Fibroblast of skin of scalp (primary cell): Measurements from ENCODE around the gene SMIM35.
"Not testable (repeated sequence)": the region's sequence is repeated elsewhere in the genome, so short reads cannot be mapped to it uniquely, and the experiment has no call there.

Experiments
- DNase-seq: peaks from one replicate; pipeline ENCODE4 v3.0.0-alpha.2; 2013

Gene SMIM35

GRCh38 chr11:117979481-117980211 lies 107.1 kb downstream of the SMIM35 start:
- no peak for DNase-seq

GRCh38 chr11:117978991-117979390 lies 107.8 kb downstream of the SMIM35 start:
- no peak for DNase-seq

- not testable (repeated sequence) for DNase-seq
Measured at GRCh38 chr11:117978291-117978910, 108.4 kb downstream of the SMIM35 start.

GRCh38 chr11:117977612-117978264 lies 109.0 kb downstream of the SMIM35 start:
- not testable (repeated sequence) for DNase-seq

- DNase-seq: no peak
Measured at GRCh38 chr11:117977029-117977428, 109.7 kb downstream of the SMIM35 start.

- DNase-seq: no peak
Measured at GRCh38 chr11:117976445-117976844, 110.3 kb downstream of the SMIM35 start.

- no peak for DNase-seq
Measured at GRCh38 chr11:117973503-117973860, 113.3 kb downstream of the SMIM35 start.

- peak; percentile 8 for DNase-seq
Measured at GRCh38 chr11:117972629-117973502, 113.9 kb downstream of the SMIM35 start.

- DNase-seq: no peak
Measured at GRCh38 chr11:117972044-117972443, 114.7 kb downstream of the SMIM35 start.

GRCh38 chr11:117970400-117971024 lies 116.3 kb downstream of the SMIM35 start:
- peak; percentile 11 for DNase-seq

- DNase-seq: no peak
Measured at GRCh38 chr11:117969160-117969991, 117.4 kb downstream of the SMIM35 start.

GRCh38 chr11:117966908-117967307 lies 119.9 kb downstream of the SMIM35 start:
- DNase-seq: no peak

GRCh38 chr11:117962826-117963225 lies 123.9 kb downstream of the SMIM35 start:
- DNase-seq: no peak

GRCh38 chr11:117961896-117962295 lies 124.9 kb downstream of the SMIM35 start:
- no peak for DNase-seq

- no peak for DNase-seq
Measured at GRCh38 chr11:117960406-117960805, 126.4 kb downstream of the SMIM35 start.

GRCh38 chr11:117959438-117960149 lies 127.2 kb downstream of the SMIM35 start:
- no peak for DNase-seq

- DNase-seq: no peak
Measured at GRCh38 chr11:117958949-117959348, 127.8 kb downstream of the SMIM35 start.
